OCI-LY3 (cell line): ENCODE measurements around the gene IER5L.

Experiments used
- H2AFZ ChIP-seq: fragments of 200-600, 300-600 bp; shearing (Covaris generic); 2 replicates; pipeline ENCODE4 v1.6.0; 2014; ENCODE audit warnings: antibody characterized with exemption, low read depth, low read length
- H3K27ac ChIP-seq: fragments of 200-600, 300-600 bp; sonication (generic); 2 replicates; pipeline ENCODE4 v1.5.1; 2014; ENCODE audit warnings: mild to moderate bottlenecking, low read length, moderate library complexity, mixed read lengths
- H3K27me3 ChIP-seq: fragments of 200-600, 300-600 bp; sonication (generic); 2 replicates; pipeline ENCODE4 v1.6.1; 2014; ENCODE audit warnings: low read depth, low read length, mixed read lengths
- H3K36me3 ChIP-seq: fragments of 200-600, 300-600 bp; sonication (generic); replicated peaks from 2 replicates; pipeline ENCODE3; 2014; ENCODE audit warnings: low read depth, low read length, mixed read lengths
- H3K4me1 ChIP-seq: fragments of 300-600, 200-600 bp; sonication (generic); 2 replicates; pipeline ENCODE4 v1.6.1; 2014; ENCODE audit warnings: low read length, mixed read lengths
- H3K4me2 ChIP-seq: fragments of 200-600, 300-600 bp; sonication (generic); 2 replicates; pipeline ENCODE4 v1.6.1; 2014; ENCODE audit warnings: low read length, mixed read lengths
- H3K4me3 ChIP-seq: fragments of 300-600, 200-600 bp; sonication (generic); 2 replicates; pipeline ENCODE4 v1.5.1; 2014; ENCODE audit warnings: antibody characterized with exemption, mild to moderate bottlenecking, low read length, moderate library complexity
- H3K79me2 ChIP-seq: fragments of 300-600, 200-600 bp; shearing (Covaris generic); 2 replicates; pipeline ENCODE4 v1.6.1; 2014; ENCODE audit warnings: mild to moderate bottlenecking, low read length, mixed read lengths
- H3K9ac ChIP-seq: fragments of 300-600, 200-600 bp; shearing (Covaris generic); 2 replicates; pipeline ENCODE4 v1.6.0; 2014; ENCODE audit warnings: mild to moderate bottlenecking, low read length, moderate library complexity
- H3K9me3 ChIP-seq: fragments of 200-600, 300-600 bp; shearing (Covaris generic); 2 replicates; pipeline ENCODE4 v1.6.1; 2014; ENCODE audit warnings: low read length, mixed read lengths; ENCODE audit not compliant: insufficient read depth
- H4K20me1 ChIP-seq: fragments of 200-600, 300-600 bp; sonication (generic); 2 replicates; pipeline ENCODE4 v1.6.1; 2016; ENCODE audit warnings: low read length, mixed read lengths; ENCODE audit not compliant: insufficient read depth
- CTCF ChIP-seq: fragments of 200-600, 300-600 bp; sonication (generic); IDR thresholded peaks from 2 replicates; pipeline ENCODE4 v1.5.1; 2014; ENCODE audit warnings: antibody characterized with exemption, low read length, low read depth
- EZH2phosphoT487 ChIP-seq: fragments of 200-600 bp; shearing (Covaris generic); IDR thresholded peaks from 2 replicates; pipeline ENCODE4 v1.6.1; 2018; ENCODE audit warnings: antibody characterized with exemption, mixed run types, low read depth

IER5L gene

GRCh38 chr9:129154866-129155477 is 23.1 kb downstream of the IER5L start:
- no peak overlapping the region for H3K9ac ChIP-seq
- no peak overlapping the region for H2AFZ ChIP-seq
- H3K4me2 ChIP-seq, result no peak overlapping the region
- no peaks in the 10 kb centered on the region for H3K36me3 ChIP-seq
- no peaks in the 10 kb centered on the region for H4K20me1 ChIP-seq
- no peak overlapping the region for H3K27ac ChIP-seq
- H3K27me3 ChIP-seq, result no peaks in the 10 kb centered on the region
- H3K4me1 ChIP-seq, result no peaks in the 10 kb centered on the region
- no peak for TF ChIP-seq EZH2phosphoT487
- TF ChIP-seq CTCF, result no peak
- H3K4me3 ChIP-seq, result no peak overlapping the region
- H3K9me3 ChIP-seq, result no peaks in the 10 kb centered on the region
- no peaks in the 10 kb centered on the region for H3K79me2 ChIP-seq

- peaks cover 15% of the 10 kb centered on the region for H3K4me1 ChIP-seq
- H3K36me3 ChIP-seq, result peaks cover 5% of the 10 kb centered on the region
- H3K27me3 ChIP-seq, result no peaks in the 10 kb centered on the region
Observed at GRCh38 chr9:129151469-129151868, 26.6 kb downstream of the IER5L start.

GRCh38 chr9:129150672-129151211 is 27.3 kb downstream of the IER5L start:
- Histone ChIP-seq H3K9ac (no peak overlapping the region), H3K79me2 (no peaks in the 10 kb centered on the region), H4K20me1 (no peaks in the 10 kb centered on the region), H2AFZ (no peak overlapping the region), H3K27me3 (no peaks in the 10 kb centered on the region), H3K4me3 (no peak overlapping the region), H3K36me3 (peaks cover 5% of the 10 kb centered on the region), H3K4me2 (no peak overlapping the region), H3K4me1 (peaks cover 15% of the 10 kb centered on the region), H3K27ac (no peak overlapping the region), H3K9me3 (no peaks in the 10 kb centered on the region)
- no peak for TF ChIP-seq CTCF

More at GRCh38 chr9:129151469-129151868, 26.6 kb downstream of the IER5L start:
- no peak overlapping the region for H2AFZ ChIP-seq
- no peak overlapping the region for H3K4me2 ChIP-seq
- TF ChIP-seq CTCF, result no peak
- no peak for TF ChIP-seq EZH2phosphoT487
- no peaks in the 10 kb centered on the region for H4K20me1 ChIP-seq
- H3K9me3 ChIP-seq, result no peaks in the 10 kb centered on the region
- no peak overlapping the region for H3K9ac ChIP-seq
- H3K79me2 ChIP-seq, result no peaks in the 10 kb centered on the region
- no peak overlapping the region for H3K27ac ChIP-seq
- no peak overlapping the region for H3K4me3 ChIP-seq

- Histone ChIP-seq H3K4me1 (peaks cover 15% of the 10 kb centered on the region), H3K36me3 (peaks cover 5% of the 10 kb centered on the region), H3K27me3 (no peaks in the 10 kb centered on the region), H2AFZ (no peak overlapping the region), H3K9ac (no peak overlapping the region), H3K4me3 (no peak overlapping the region), H3K9me3 (no peaks in the 10 kb centered on the region), H3K4me2 (no peak overlapping the region), H4K20me1 (no peaks in the 10 kb centered on the region; the same call in 1 of the 2 replicates), H3K27ac (no peak overlapping the region), H3K79me2 (no peaks in the 10 kb centered on the region)
- no peak for TF ChIP-seq EZH2phosphoT487
- TF ChIP-seq CTCF, result no peak
Observed at GRCh38 chr9:129150122-129150521, 27.9 kb downstream of the IER5L start.
